ENCODE data around the gene IGSF8.

IGSF8 gene

DNA sequence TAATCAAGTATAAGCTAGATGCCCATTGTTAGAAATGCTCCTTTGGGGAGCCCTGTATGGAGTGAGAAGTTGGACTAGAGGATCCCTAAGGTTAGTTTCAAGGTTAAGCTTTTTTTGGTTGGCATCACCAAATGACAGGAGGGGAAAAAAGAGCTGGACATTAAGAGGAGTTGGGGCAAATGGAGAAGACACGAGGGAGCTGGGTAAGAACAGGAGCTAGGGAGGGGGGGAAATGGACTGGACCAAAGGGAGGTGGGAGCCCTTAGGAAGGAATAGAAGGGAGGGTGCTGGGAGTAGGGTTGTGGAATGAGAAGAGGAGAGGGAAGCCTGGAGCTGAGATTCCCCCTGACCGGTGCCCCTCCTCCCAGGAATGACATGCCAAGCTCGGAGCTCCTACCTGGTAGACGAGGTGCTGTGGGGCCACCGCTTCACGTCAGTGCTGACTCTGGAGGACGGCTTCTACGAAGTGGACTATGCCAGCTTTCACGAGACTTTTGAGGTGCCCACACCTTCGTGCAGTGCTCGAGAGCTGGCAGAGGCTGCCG is 11.2 kb downstream of the IGSF8 start:
- DNase-seq (ENCODE audit: low read depth): no peak
- TF ChIP-seq, protein P1, sequence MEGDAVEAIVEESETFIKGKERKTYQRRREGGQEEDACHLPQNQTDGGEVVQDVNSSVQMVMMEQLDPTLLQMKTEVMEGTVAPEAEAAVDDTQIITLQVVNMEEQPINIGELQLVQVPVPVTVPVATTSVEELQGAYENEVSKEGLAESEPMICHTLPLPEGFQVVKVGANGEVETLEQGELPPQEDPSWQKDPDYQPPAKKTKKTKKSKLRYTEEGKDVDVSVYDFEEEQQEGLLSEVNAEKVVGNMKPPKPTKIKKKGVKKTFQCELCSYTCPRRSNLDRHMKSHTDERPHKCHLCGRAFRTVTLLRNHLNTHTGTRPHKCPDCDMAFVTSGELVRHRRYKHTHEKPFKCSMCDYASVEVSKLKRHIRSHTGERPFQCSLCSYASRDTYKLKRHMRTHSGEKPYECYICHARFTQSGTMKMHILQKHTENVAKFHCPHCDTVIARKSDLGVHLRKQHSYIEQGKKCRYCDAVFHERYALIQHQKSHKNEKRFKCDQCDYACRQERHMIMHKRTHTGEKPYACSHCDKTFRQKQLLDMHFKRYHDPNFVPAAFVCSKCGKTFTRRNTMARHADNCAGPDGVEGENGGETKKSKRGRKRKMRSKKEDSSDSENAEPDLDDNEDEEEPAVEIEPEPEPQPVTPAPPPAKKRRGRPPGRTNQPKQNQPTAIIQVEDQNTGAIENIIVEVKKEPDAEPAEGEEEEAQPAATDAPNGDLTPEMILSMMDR (IDR thresholded peaks at IDR 0.05; ENCODE audit: low read depth, low read length, missing control alignments): no peak

DNA sequence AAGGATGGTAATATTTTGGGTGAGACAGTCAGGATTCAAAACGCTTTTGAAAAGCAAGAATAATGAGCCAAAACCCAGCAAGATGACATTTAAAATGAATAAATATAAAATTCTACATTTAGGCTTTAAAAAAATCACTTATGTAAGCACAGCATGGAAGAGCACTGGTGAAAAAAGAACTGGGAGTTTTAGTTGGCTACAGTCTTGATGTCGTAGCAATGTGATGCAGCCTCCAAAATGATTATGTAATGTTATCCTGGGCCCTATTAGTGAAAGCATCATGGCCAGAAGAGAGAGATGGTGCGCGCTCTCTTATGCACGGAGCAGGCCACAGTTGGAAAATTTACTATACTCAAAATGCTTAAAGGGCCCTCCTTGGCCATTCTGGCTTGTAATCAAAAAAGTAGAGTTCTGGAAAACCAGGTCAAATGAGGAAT is 11.9 kb downstream of the IGSF8 start:
- H3K4me3 ChIP-seq (ENCODE audit: low read depth, low read length): no peak overlapping the region
- no peak for DNase-seq (ENCODE audit: low read depth)
- TF ChIP-seq, protein P1 (IDR thresholded peaks at IDR 0.05; ENCODE audit: low read depth, low read length, missing control alignments): no peak

More for the DNA sequence above, 11.2 kb downstream of the IGSF8 start:
- H3K4me3 ChIP-seq (ENCODE audit: low read depth, low read length): no peak overlapping the region

DNA sequence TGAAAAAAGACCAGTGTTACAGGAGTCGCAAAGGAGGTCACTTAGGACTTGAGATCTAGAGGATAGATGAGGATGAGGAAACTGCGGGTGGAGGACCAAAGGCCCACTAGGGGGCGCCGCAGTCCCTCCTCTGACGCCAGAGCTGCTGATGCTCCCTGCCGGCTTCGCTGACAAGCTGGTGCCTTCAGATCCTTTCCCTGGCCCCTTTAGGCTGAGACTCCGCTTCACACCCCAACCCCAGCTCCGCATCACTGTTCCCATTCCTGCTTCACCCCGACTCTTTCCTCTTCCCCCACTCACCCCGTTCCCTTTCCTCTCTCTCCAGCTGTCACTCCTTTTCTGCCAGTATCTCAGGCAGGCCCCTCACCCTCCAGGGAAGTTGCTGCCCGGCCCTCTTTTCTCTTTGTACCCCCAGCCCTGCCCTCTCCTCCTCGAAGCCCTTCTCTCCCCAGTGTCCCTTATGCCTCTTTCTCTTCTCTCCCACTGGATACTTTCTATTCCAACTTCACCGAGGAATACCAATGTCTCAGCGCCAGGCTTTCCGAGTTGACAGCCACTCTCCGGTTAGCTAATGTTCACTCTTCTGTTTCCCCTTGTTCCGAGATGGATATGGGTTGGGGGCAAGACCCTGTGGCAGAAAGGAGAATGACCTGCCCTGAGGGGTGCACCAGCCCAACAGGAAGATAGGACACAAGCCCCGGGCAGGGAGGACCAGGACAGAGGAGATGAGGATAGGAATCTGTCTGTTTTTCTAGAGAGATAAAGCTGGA is 12.5 kb downstream of the IGSF8 start:
- H3K4me3 ChIP-seq (ENCODE audit: low read depth, low read length): no peak overlapping the region
- TF ChIP-seq, protein P1 (IDR thresholded peaks at IDR 0.05; ENCODE audit: low read depth, low read length, missing control alignments): peak; percentile 98
- no peak for DNase-seq (ENCODE audit: low read depth)

DNA sequence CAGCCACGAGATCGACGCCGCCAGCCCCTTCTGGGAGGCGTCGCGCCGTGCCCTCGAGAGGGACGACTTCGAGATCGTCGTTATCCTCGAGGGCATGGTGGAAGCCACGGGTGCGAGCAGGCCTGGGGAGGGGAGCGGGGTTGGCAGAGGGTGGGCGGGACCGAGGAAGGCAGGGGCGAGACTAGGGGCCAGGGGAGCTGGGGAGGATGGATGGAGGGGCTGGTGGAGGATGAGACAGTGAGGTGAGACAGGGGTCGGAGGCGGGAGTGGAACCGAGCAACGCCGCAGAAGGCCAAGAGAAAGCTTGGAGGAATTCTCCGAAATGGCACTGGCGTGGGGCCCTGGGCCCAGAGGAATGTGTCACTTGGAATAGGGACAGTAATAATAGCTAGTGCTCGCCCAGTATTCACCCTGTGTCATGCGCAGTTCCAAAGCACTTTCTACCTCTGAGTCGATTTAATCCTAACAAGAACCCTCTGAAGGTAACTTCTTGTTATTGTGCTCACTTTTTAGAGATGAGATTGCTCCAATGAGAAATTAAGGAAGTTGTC is 13.6 kb downstream of the IGSF8 start:
- TF ChIP-seq, protein P1 (IDR thresholded peaks at IDR 0.05; ENCODE audit: low read depth, low read length, missing control alignments): no peak
- no peak for DNase-seq (ENCODE audit: low read depth)
- H3K4me3 ChIP-seq (ENCODE audit: low read depth, low read length): no peak overlapping the region

DNA sequence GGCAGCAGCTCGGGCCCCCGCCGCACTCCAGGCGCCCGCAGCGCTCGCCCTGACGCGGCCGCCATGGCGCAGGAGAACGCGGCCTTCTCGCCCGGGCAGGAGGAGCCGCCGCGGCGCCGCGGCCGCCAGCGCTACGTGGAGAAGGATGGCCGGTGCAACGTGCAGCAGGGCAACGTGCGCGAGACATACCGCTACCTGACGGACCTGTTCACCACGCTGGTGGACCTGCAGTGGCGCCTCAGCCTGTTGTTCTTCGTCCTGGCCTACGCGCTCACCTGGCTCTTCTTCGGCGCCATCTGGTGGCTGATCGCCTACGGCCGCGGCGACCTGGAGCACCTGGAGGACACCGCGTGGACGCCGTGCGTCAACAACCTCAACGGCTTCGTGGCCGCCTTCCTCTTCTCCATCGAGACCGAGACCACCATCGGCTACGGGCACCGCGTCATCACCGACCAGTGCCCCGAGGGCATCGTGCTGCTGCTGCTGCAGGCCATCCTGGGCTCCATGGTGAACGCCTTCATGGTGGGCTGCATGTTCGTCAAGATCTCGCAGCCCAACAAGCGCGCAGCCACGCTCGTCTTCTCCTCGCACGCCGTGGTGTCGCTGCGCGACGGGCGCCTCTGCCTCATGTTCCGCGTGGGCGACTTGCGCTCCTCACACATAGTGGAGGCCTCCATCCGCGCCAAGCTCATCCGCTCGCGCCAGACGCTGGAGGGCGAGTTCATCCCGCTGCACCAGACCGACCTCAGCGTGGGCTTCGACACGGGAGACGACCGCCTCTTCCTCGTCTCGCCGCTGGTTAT is 14.2 kb downstream of the IGSF8 start:
- TF ChIP-seq, protein P1 (IDR thresholded peaks at IDR 0.05; ENCODE audit: low read depth, low read length, missing control alignments): peak; percentile 93
- peak overlapping the region; percentile 39; the same call in 1 of the 2 replicates for H3K4me3 ChIP-seq (ENCODE audit: low read depth, low read length)
- DNase-seq (ENCODE audit: low read depth): no peak

DNA sequence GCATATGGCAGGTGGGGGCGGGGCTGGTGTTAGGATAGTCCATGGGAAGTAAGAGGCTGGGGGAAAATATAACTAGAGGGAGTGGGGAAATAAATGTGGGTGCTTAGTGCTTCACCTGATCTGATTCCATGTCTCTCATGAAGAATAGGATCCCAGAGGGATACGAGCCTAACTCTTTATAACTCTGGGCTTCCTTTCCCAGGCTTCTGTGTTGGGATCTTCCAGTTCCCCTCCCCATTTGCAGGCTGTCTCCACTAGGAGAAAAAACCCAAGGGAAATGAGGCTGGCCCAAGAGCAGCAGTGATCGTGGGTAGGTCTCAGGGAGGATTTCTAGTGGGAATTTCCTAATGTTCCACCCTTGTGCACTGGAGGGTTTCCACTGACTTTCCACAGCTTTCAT is 15.5 kb downstream of the IGSF8 start:
- DNase-seq (ENCODE audit: low read depth): no peak
- H3K4me3 ChIP-seq (ENCODE audit: low read depth, low read length): no peak overlapping the region
- TF ChIP-seq, protein P1 (IDR thresholded peaks at IDR 0.05; ENCODE audit: low read depth, low read length, missing control alignments): no peak
